ENCODE measurements around the gene STXBP5. TPM values are rescaled to one million over a fixed set of nuclear protein-coding genes. Genes with fewer than 3 reads are reported as not detected.

Gene STXBP5
- polyA plus RNA-seq, 2 of the 4 experiments (the other 2 are of a cell fraction), result 10.8 to 17.8 TPM

DNA sequence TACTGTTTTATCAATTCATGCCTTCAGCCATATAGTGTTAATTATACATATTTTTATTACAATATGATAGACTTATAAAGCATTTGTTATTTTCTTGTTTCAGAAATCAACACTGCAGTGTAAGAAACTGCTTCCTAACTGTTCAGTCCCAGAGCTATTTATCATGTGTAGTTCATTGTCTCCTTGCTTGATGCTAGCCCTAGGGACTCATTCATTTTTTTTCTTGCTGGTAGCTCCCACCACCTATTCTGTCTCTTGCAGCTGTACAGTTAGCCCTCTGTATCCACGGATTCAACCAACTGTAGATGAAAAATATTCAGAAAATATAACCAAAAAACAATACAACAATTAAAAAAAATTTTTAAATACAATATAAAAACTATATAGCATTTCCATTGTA, 121.3 kb downstream of the STXBP5 start:
- ATAC-seq, result no peak
- ChIA-PET CTCF (interaction anchor here (1.2 kb wide), 1 partner anchor 58 kb away, joined by 3 read pairs; no protein-coding TSS in a partner anchor), POLR2A (no interaction called here)
- Histone ChIP-seq H3K9me3 (no peaks in the 10 kb centered on the region), H3K4me2 (no peak overlapping the region), H3K4me1 (no peaks in the 10 kb centered on the region), H3K27ac (no peak overlapping the region), H3K4me3 (no peak overlapping the region)
- TF ChIP-seq NPAS2 (CRISPR knock-in tag; IDR thresholded peaks at IDR 0.05; ENCODE audit: borderline replicate concordance) (no peak), POLR2A (IDR thresholded peaks at IDR 0.05; ENCODE audit: low read length) (no peak), HDAC2 (IDR thresholded peaks at IDR 0.05) (no peak)
- TF ChIP-seq, protein P1, sequence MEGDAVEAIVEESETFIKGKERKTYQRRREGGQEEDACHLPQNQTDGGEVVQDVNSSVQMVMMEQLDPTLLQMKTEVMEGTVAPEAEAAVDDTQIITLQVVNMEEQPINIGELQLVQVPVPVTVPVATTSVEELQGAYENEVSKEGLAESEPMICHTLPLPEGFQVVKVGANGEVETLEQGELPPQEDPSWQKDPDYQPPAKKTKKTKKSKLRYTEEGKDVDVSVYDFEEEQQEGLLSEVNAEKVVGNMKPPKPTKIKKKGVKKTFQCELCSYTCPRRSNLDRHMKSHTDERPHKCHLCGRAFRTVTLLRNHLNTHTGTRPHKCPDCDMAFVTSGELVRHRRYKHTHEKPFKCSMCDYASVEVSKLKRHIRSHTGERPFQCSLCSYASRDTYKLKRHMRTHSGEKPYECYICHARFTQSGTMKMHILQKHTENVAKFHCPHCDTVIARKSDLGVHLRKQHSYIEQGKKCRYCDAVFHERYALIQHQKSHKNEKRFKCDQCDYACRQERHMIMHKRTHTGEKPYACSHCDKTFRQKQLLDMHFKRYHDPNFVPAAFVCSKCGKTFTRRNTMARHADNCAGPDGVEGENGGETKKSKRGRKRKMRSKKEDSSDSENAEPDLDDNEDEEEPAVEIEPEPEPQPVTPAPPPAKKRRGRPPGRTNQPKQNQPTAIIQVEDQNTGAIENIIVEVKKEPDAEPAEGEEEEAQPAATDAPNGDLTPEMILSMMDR (IDR thresholded peaks at IDR 0.05), result no peak
- no peak for DNase-seq (ENCODE audit: low read depth in 1 of 2, low spot score in 1 of 2)
- no peak for FAIRE-seq
- WGBS (ENCODE audit: missing lambda C conversion rate), result 82% methylated on average over 1 of the region's 1 CpG

DNA sequence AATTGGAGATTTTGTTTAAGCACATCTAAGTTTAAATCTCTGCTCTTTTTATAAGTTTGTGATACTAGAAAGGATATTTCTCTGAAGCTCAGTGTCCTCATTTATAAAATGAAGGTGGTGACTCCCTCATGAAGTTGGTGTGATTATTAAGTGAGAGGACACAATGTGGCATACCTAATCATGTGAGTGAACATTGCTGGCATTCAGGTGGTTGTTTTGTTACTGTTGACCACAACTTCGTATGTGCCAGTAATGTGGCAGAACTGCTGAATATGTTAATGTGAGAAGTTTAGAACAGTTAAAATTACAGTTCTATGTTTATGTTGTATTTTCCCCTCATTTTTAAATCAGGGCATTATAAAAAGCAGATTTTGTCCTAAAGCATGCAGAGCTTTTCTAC, 127.2 kb downstream of the STXBP5 start:
- CTCF ChIA-PET, result no interaction called here
- POLR2A ChIA-PET, result interaction anchor here (0.6 kb wide), 1 partner anchor 347 kb away, joined by 3 read pairs; no protein-coding TSS in a partner anchor
- H3K4me1 ChIP-seq, result no peaks in the 10 kb centered on the region
- 88% methylated on average over 1 of the region's 1 CpG for WGBS (ENCODE audit: missing lambda C conversion rate)
- no peak overlapping the region for H3K4me3 ChIP-seq
- H3K27ac ChIP-seq, result no peak overlapping the region
- no peak overlapping the region for H3K4me2 ChIP-seq
- FAIRE-seq, result no peak
- DNase-seq (ENCODE audit: low read depth in 1 of 2, low spot score in 1 of 2), result no peak
- no peaks in the 10 kb centered on the region for H3K9me3 ChIP-seq
- ATAC-seq, result no peak
- TF ChIP-seq, protein P2, sequence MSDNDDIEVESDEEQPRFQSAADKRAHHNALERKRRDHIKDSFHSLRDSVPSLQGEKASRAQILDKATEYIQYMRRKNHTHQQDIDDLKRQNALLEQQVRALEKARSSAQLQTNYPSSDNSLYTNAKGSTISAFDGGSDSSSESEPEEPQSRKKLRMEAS (IDR thresholded peaks at IDR 0.05), result no peak
- TF ChIP-seq SREBF2 (IDR thresholded peaks at IDR 0.05), result no peak
- TF ChIP-seq NFE2L2 (conservative IDR thresholded peaks at IDR 0.05; ENCODE audit: low read length), result no peak
- no peak for TF ChIP-seq HOXA7 (CRISPR knock-in tag; IDR thresholded peaks at IDR 0.05)
- no peak for TF ChIP-seq GATA3 (IDR thresholded peaks at IDR 0.05; ENCODE audit: borderline replicate concordance)
- no peak for TF ChIP-seq CBX8 (IDR thresholded peaks at IDR 0.05)
- TF ChIP-seq POLR2AphosphoS2 (conservative IDR thresholded peaks at IDR 0.05; ENCODE audit: low read length), result no peak
- no peak for TF ChIP-seq ZFP36 (IDR thresholded peaks at IDR 0.05; ENCODE audit: borderline replicate concordance, partially characterized antibody)

DNA sequence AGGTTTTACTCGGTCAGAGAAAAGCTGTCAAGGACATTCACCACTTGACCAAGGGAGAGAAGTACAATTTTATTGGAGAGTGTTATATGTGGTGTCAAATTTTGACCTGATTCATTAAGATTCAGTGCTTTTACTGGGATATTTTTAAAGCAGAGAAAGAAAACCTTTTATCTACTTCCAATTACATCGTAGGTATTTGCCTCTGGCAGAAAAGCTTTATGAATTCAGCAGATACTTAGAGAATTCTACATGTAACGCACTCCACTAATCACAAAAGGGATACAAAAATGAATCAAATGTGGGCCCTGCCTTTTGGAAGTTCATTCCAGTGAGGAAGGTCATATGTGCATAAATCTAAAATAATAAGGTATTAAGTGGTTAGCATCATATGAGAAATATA, 133.7 kb downstream of the STXBP5 start:
- CTCF ChIA-PET, result no interaction called here

More for the DNA sequence above, 133.7 kb downstream of the STXBP5 start:
- FAIRE-seq (no peak), DNase-seq (ENCODE audit: low read depth in 1 of 2, low spot score in 1 of 2) (no peak), ATAC-seq (no peak)
- POLR2A ChIA-PET, result no interaction called here
- H3K9me3 ChIP-seq, result no peaks in the 10 kb centered on the region
- 88% methylated on average over 3 of the region's 3 CpGs for WGBS (ENCODE audit: missing lambda C conversion rate)
- TF ChIP-seq TFCP2L1 (CRISPR knock-in tag; IDR thresholded peaks at IDR 0.05), result no peak
- no peak for TF ChIP-seq CHD2 (IDR thresholded peaks at IDR 0.05; ENCODE audit: low read length, partially characterized antibody)
- TF ChIP-seq RFX5 (IDR thresholded peaks at IDR 0.05), result no peak
- TF ChIP-seq, protein P3, sequence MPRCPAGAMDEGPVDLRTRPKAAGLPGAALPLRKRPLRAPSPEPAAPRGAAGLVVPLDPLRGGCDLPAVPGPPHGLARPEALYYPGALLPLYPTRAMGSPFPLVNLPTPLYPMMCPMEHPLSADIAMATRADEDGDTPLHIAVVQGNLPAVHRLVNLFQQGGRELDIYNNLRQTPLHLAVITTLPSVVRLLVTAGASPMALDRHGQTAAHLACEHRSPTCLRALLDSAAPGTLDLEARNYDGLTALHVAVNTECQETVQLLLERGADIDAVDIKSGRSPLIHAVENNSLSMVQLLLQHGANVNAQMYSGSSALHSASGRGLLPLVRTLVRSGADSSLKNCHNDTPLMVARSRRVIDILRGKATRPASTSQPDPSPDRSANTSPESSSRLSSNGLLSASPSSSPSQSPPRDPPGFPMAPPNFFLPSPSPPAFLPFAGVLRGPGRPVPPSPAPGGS (IDR thresholded peaks at IDR 0.05), result no peak
- TF ChIP-seq CBX2 (IDR thresholded peaks at IDR 0.05; ENCODE audit: borderline replicate concordance, low read depth), result no peak
- no peak for TF ChIP-seq HOXB5 (CRISPR knock-in tag; IDR thresholded peaks at IDR 0.05)
- TF ChIP-seq CBX8 (IDR thresholded peaks at IDR 0.05), result no peak
- TF ChIP-seq MAFK (IDR thresholded peaks at IDR 0.05; ENCODE audit: partially characterized antibody), result no peak
- TF ChIP-seq JUN (IDR thresholded peaks at IDR 0.05), result no peak
- no peak for TF ChIP-seq EP300 (IDR thresholded peaks at IDR 0.05)
- TF ChIP-seq ZSCAN20 (CRISPR knock-in tag; IDR thresholded peaks at IDR 0.05), result no peak
- TF ChIP-seq MAZ (IDR thresholded peaks at IDR 0.05; ENCODE audit: borderline replicate concordance, low read depth, low read length), result no peak
- TF ChIP-seq JUNB (IDR thresholded peaks at IDR 0.05), result no peak
- no peak for TF ChIP-seq POLR2A (IDR thresholded peaks at IDR 0.05; ENCODE audit: low read length)
- no peak for TF ChIP-seq TP53 (CRISPR knock-in tag; IDR thresholded peaks at IDR 0.05)
- TF ChIP-seq NPAS2 (CRISPR knock-in tag; IDR thresholded peaks at IDR 0.05; ENCODE audit: borderline replicate concordance), result no peak
- TF ChIP-seq FOSB (CRISPR knock-in tag; IDR thresholded peaks at IDR 0.05), result no peak
- TF ChIP-seq, protein P4, sequence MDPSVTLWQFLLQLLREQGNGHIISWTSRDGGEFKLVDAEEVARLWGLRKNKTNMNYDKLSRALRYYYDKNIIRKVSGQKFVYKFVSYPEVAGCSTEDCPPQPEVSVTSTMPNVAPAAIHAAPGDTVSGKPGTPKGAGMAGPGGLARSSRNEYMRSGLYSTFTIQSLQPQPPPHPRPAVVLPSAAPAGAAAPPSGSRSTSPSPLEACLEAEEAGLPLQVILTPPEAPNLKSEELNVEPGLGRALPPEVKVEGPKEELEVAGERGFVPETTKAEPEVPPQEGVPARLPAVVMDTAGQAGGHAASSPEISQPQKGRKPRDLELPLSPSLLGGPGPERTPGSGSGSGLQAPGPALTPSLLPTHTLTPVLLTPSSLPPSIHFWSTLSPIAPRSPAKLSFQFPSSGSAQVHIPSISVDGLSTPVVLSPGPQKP (IDR thresholded peaks at IDR 0.05; ENCODE audit: low read depth, low read length), result no peak
- no peak for TF ChIP-seq GATA3 (IDR thresholded peaks at IDR 0.05; ENCODE audit: borderline replicate concordance)
- TF ChIP-seq, protein P5, sequence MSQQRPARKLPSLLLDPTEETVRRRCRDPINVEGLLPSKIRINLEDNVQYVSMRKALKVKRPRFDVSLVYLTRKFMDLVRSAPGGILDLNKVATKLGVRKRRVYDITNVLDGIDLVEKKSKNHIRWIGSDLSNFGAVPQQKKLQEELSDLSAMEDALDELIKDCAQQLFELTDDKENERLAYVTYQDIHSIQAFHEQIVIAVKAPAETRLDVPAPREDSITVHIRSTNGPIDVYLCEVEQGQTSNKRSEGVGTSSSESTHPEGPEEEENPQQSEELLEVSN (IDR thresholded peaks at IDR 0.05; ENCODE audit: borderline replicate concordance, low read depth), result no peak
- no peaks in the 10 kb centered on the region for H3K4me1 ChIP-seq
- H3K27ac ChIP-seq, result no peak overlapping the region
- no peak overlapping the region for H3K4me2 ChIP-seq
- no peak overlapping the region for H3K4me3 ChIP-seq

Data from A549 (cell line).